HG03442 (cell line): Measurements from ENCODE around the gene LTN1.

Source experiments
- ATAC-seq: cut with Tn5 transposase; IDR thresholded peaks from one replicate; pipeline ENCODE4 v1.9.1; 2021; ENCODE audit warnings: mild to moderate bottlenecking, moderate library complexity; ENCODE audit not compliant: unreplicated experiment

The LTN1 gene

GRCh38 chr21:28928578-28929420 is 63.9 kb downstream of the LTN1 start:
- no peak for ATAC-seq

- no peak for ATAC-seq
Measured at GRCh38 chr21:28927130-28927529, 65.5 kb downstream of the LTN1 start.

GRCh38 chr21:28923439-28923975 is 69.2 kb downstream of the LTN1 start:
- ATAC-seq, result no peak

- no peak for ATAC-seq
Measured at GRCh38 chr21:28922368-28922767, 70.3 kb downstream of the LTN1 start.

- ATAC-seq, result no peak
Measured at GRCh38 chr21:28916150-28916893, 76.4 kb downstream of the LTN1 start.

- ATAC-seq, result no peak
Measured at GRCh38 chr21:28913071-28913470, 79.6 kb downstream of the LTN1 start.

- no peak for ATAC-seq
Measured at GRCh38 chr21:28910280-28910887, 82.3 kb downstream of the LTN1 start.

GRCh38 chr21:28908351-28908750 is 84.3 kb downstream of the LTN1 start:
- no peak for ATAC-seq

- ATAC-seq, result no peak
Measured at GRCh38 chr21:28906841-28907240, 85.8 kb downstream of the LTN1 start.

- no peak for ATAC-seq
Measured at GRCh38 chr21:28906236-28906635, 86.4 kb downstream of the LTN1 start.

GRCh38 chr21:28904961-28905435 is 87.7 kb downstream of the LTN1 start:
- ATAC-seq, result no peak

- no peak for ATAC-seq
Measured at GRCh38 chr21:28903448-28903847, 89.2 kb downstream of the LTN1 start.

- no peak for ATAC-seq
Measured at GRCh38 chr21:28900481-28900880, 92.2 kb downstream of the LTN1 start.

- ATAC-seq, result no peak
Measured at GRCh38 chr21:28899744-28900143, 92.9 kb downstream of the LTN1 start.

- no peak for ATAC-seq
Measured at GRCh38 chr21:28899220-28899619, 93.5 kb downstream of the LTN1 start.

- no peak for ATAC-seq
Measured at GRCh38 chr21:28893687-28894086, 99.0 kb downstream of the LTN1 start.

GRCh38 chr21:28892199-28893111 is 100.2 kb downstream of the LTN1 start:
- no peak for ATAC-seq

- ATAC-seq, result no peak
Measured at GRCh38 chr21:28885853-28886177, 106.9 kb downstream of the LTN1 start.

GRCh38 chr21:28884976-28885852 is 107.5 kb downstream of the LTN1 start:
- peak; percentile 95 for ATAC-seq
